Neural progenitor cell (in vitro differentiated cells): ENCODE measurements around the gene CPN2. TPM values are rescaled to one million over a fixed set of nuclear protein-coding genes. Genes with fewer than 3 reads are reported as not detected.

ENCODE experiments used
- DNase-seq: peaks from one replicate; pipeline ENCODE4 v3.0.0-alpha.2; 2016; ENCODE audit warnings: low spot score
- H2AFZ ChIP-seq: fragments of 200-600 bp; sonication (generic); replicated peaks from 2 replicates; pipeline ENCODE4 v1.6.1; 2016; ENCODE audit warnings: antibody characterized with exemption
- H3F3A ChIP-seq: fragments of 200-600 bp; sonication (generic); 2 replicates; pipeline ENCODE4 v1.6.1; 2016; ENCODE audit warnings: antibody characterized with exemption, low read depth
- H3K27ac ChIP-seq: fragments of 200-600 bp; sonication (generic); 2 replicates; pipeline ENCODE4 v1.5.1; 2016; ENCODE audit warnings: mild to moderate bottlenecking
- H3K27me3 ChIP-seq: fragments of 200-600 bp; sonication (generic); 2 replicates; pipeline ENCODE4 v1.6.1; 2016; ENCODE audit warnings: mild to moderate bottlenecking, moderate library complexity
- H3K36me3 ChIP-seq: fragments of 200-600 bp; sonication (generic); 2 replicates; pipeline ENCODE4 v1.5.1; 2016
- H3K4me1 ChIP-seq: fragments of 200-600 bp; sonication (generic); 2 replicates; pipeline ENCODE4 v1.6.1; 2016; ENCODE audit warnings: mixed run types
- H3K4me2 ChIP-seq: fragments of 200-600 bp; sonication (generic); 2 replicates; pipeline ENCODE4 v1.6.1; 2016
- H3K4me3 ChIP-seq: fragments of 200-600 bp; sonication (generic); 2 replicates; pipeline ENCODE4 v1.5.1; 2016
- H3K79me2 ChIP-seq: fragments of 200-600 bp; sonication (generic); 2 replicates; pipeline ENCODE4 v1.6.1; 2016; ENCODE audit warnings: low read depth
- H3K9ac ChIP-seq: fragments of 200-600 bp; sonication (generic); 2 replicates; pipeline ENCODE4 v1.6.1; 2016
- H3K9me3 ChIP-seq: fragments of 200-600 bp; sonication (generic); 2 replicates; pipeline ENCODE4 v1.5.1; 2016; ENCODE audit warnings: low read depth
- H4K20me1 ChIP-seq: fragments of 200-600 bp; sonication (generic); 2 replicates; pipeline ENCODE4 v1.6.1; 2016; ENCODE audit warnings: low read depth
- H3K27ac Mint-ChIP-seq: 3 replicates; pipeline ENCODE4 v1.8.0; 2021; ENCODE audit warnings: mixed read lengths
- H3K27me3 Mint-ChIP-seq: 2 replicates; pipeline ENCODE4 v1.8.0; 2022; ENCODE audit warnings: low read depth, mild to moderate bottlenecking, inconsistent platforms, moderate library complexity, mixed read lengths; ENCODE audit not compliant: insufficient read depth
- H3K36me3 Mint-ChIP-seq: 3 replicates; pipeline ENCODE4 v1.8.0; 2021; ENCODE audit warnings: mixed read lengths
- H3K4me1 Mint-ChIP-seq: 3 replicates; pipeline ENCODE4 v1.8.0; 2021; ENCODE audit warnings: mixed read lengths
- H3K4me3 Mint-ChIP-seq: 3 replicates; pipeline ENCODE4 v1.8.0; 2021; ENCODE audit warnings: mild to moderate bottlenecking, moderate library complexity, mixed read lengths
- H3K9me3 Mint-ChIP-seq: 3 replicates; pipeline ENCODE4 v1.8.0; 2020; ENCODE audit warnings: mixed read lengths
- EZH2 ChIP-seq: fragments of 200-600 bp; sonication (generic); IDR thresholded peaks from 2 replicates; pipeline ENCODE4 v1.6.1; 2017; ENCODE audit warnings: antibody characterized with exemption, mild to moderate bottlenecking, moderate library complexity
- EZH2phosphoT487 ChIP-seq: fragments of 200-600 bp; sonication (generic); IDR thresholded peaks from 2 replicates; pipeline ENCODE4 v1.6.1; 2017; ENCODE audit warnings: antibody characterized with exemption
- total RNA-seq: library from RNA; depleted of rRNA; stranded (reverse); fragments of >200 nt; gene quantifications from 2 replicates; pipeline ENCODE4 v1.2.3, GENCODE V29; 2015; ENCODE audit warnings: low replicate concordance
- TF ChIP-seq, protein P1 (sequence below): fragments of 200-600 bp; sonication (generic); IDR thresholded peaks from 2 replicates; pipeline ENCODE4 v1.5.1; 2017; ENCODE audit warnings: antibody characterized with exemption, mild to moderate bottlenecking

CPN2 gene
- total RNA-seq, 1 donor from 2014 or later, result not detected

DNA sequence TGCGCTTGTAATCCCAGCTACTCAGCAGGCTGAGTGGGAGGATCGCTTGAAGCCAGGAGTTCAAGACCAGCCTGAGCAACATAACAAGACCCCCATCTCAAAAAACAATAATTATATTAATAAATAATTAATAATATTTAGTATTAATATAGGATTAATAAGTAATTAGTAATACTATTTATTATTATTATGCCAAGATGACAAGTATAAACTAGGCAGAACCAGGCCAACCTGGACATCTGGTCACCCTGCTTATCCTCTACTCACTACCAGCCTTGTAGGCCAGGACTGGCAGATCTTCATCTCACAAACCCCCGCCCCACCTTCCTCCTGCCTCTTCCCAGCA, 429 bp downstream of the CPN2 start:
- Mint-ChIP-seq H3K27me3 (peaks cover 19% of the 10 kb centered on the region), H3K27ac (no peak overlapping the region), H3K36me3 (no peaks in the 10 kb centered on the region), H3K4me3 (no peak overlapping the region), H3K9me3 (no peaks in the 10 kb centered on the region), H3K4me1 (peaks cover 6% of the 10 kb centered on the region)
- no peaks in the 10 kb centered on the region for H4K20me1 ChIP-seq
- H3F3A ChIP-seq, result peaks cover 13% of the 10 kb centered on the region
- H3K4me2 ChIP-seq, result no peak overlapping the region
- no peak overlapping the region for H3K9ac ChIP-seq
- H2AFZ ChIP-seq, result no peak overlapping the region
- no peak for TF ChIP-seq EZH2
- TF ChIP-seq, protein P1, sequence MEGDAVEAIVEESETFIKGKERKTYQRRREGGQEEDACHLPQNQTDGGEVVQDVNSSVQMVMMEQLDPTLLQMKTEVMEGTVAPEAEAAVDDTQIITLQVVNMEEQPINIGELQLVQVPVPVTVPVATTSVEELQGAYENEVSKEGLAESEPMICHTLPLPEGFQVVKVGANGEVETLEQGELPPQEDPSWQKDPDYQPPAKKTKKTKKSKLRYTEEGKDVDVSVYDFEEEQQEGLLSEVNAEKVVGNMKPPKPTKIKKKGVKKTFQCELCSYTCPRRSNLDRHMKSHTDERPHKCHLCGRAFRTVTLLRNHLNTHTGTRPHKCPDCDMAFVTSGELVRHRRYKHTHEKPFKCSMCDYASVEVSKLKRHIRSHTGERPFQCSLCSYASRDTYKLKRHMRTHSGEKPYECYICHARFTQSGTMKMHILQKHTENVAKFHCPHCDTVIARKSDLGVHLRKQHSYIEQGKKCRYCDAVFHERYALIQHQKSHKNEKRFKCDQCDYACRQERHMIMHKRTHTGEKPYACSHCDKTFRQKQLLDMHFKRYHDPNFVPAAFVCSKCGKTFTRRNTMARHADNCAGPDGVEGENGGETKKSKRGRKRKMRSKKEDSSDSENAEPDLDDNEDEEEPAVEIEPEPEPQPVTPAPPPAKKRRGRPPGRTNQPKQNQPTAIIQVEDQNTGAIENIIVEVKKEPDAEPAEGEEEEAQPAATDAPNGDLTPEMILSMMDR, result no peak
- no peak for TF ChIP-seq EZH2phosphoT487
- no peaks in the 10 kb centered on the region for H3K9me3 ChIP-seq
- H3K79me2 ChIP-seq, result no peaks in the 10 kb centered on the region
- no peak overlapping the region for H3K4me3 ChIP-seq
- H3K27ac ChIP-seq, result no peak overlapping the region
- no peaks in the 10 kb centered on the region for H3K27me3 ChIP-seq
- no peak for DNase-seq
- no peaks in the 10 kb centered on the region for H3K36me3 ChIP-seq
- H3K4me1 ChIP-seq, result peaks cover 6% of the 10 kb centered on the region

DNA sequence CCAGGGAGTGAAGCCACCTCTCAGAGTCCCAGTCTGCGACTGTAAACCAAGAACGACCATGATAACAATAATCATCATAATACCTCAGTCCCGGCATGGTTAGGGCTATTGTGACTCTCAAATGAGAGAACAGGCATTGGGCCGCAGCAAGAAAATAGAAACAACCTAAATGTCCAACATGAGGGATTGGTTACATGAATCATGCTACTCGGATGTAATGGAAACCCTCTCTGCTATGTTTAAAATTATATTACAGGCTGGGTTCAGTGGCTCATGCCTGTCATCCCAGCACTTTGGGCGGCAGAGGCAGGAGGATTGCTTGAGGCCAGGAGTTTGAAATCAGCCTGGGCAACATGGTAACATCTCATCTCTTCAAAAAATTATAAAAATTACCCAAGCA, 2.8 kb downstream of the CPN2 start:
- Histone ChIP-seq H3K27ac (no peak overlapping the region), H3K4me2 (no peak overlapping the region), H3K27me3 (peaks cover 5% of the 10 kb centered on the region), H4K20me1 (no peaks in the 10 kb centered on the region), H3K9me3 (no peaks in the 10 kb centered on the region), H2AFZ (no peak overlapping the region), H3K4me1 (peaks cover 6% of the 10 kb centered on the region), H3K9ac (no peak overlapping the region), H3K36me3 (no peaks in the 10 kb centered on the region), H3F3A (peaks cover 13% of the 10 kb centered on the region), H3K4me3 (no peak overlapping the region), H3K79me2 (no peaks in the 10 kb centered on the region)
- peaks cover 22% of the 10 kb centered on the region for H3K27me3 Mint-ChIP-seq
- peaks cover 6% of the 10 kb centered on the region for H3K4me1 Mint-ChIP-seq
- H3K4me3 Mint-ChIP-seq, result no peak overlapping the region
- TF ChIP-seq, protein P1, result no peak
- DNase-seq, result no peak
- no peak overlapping the region for H3K27ac Mint-ChIP-seq
- H3K36me3 Mint-ChIP-seq, result no peaks in the 10 kb centered on the region
- H3K9me3 Mint-ChIP-seq, result no peaks in the 10 kb centered on the region

DNA sequence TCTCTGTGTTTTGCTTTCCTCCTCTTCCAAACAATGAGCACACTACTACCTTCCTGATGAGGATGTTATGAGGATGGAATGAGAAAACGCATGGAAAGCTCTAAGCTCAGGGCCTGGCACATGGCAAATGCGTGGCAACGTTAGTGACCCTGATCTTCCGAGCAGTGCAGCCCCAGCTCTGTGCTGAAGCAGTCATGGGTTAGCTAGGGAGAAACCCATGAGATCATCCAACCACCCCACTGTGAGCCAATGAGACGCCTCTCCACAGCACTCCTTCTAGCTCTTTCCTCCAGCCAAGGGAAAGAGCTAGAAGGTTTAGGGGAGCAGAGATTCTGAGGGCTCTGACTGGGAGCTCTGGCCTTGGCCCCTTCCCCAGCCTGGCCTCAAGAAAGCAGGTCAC, 4.5 kb downstream of the CPN2 start:
- Histone ChIP-seq H2AFZ (no peak overlapping the region), H3K4me1 (peaks cover 5% of the 10 kb centered on the region), H3K4me3 (no peak overlapping the region), H3K9me3 (no peaks in the 10 kb centered on the region), H3K27me3 (peaks cover 22% of the 10 kb centered on the region), H3K9ac (no peak overlapping the region), H3F3A (peaks cover 12% of the 10 kb centered on the region), H4K20me1 (no peaks in the 10 kb centered on the region), H3K79me2 (no peaks in the 10 kb centered on the region), H3K27ac (no peak overlapping the region), H3K4me2 (no peak overlapping the region), H3K36me3 (no peaks in the 10 kb centered on the region)
- Mint-ChIP-seq H3K36me3 (no peaks in the 10 kb centered on the region), H3K9me3 (no peaks in the 10 kb centered on the region), H3K4me1 (peaks cover 6% of the 10 kb centered on the region), H3K27me3 (peaks cover 24% of the 10 kb centered on the region), H3K27ac (peak overlapping the region; percentile 38), H3K4me3 (peak overlapping the region; percentile 24)
- no peak for TF ChIP-seq EZH2phosphoT487
- no peak for TF ChIP-seq EZH2
- TF ChIP-seq, protein P1, result no peak
- no peak for DNase-seq

DNA sequence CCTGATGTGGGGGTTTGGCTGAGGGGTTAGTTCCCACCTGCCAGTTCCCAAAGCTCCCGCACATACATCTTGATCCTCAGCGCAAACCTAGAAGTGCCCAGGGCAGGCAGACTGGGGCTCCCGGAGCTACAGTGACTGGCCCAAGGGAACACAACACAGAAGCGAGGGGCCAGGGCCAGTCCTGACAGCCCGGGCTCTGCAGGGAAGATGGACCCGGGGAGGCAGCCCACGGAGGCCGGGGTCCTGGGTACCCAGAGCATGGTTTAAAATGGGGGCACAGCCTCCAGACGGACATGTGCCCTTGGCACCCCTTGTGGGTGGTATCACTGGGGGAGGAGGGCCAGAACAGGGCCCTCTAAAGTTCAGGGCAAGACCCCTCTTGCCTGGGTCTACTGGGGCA, 5.1 kb downstream of the CPN2 start:
- H3K36me3 ChIP-seq, result no peaks in the 10 kb centered on the region
- Mint-ChIP-seq H3K36me3 (no peaks in the 10 kb centered on the region), H3K27me3 (peaks cover 24% of the 10 kb centered on the region), H3K4me1 (peaks cover 6% of the 10 kb centered on the region), H3K27ac (peak overlapping the region; percentile 29), H3K9me3 (no peaks in the 10 kb centered on the region), H3K4me3 (no peak overlapping the region)
- no peak overlapping the region for H3K4me2 ChIP-seq
- no peaks in the 10 kb centered on the region for H4K20me1 ChIP-seq
- H2AFZ ChIP-seq, result no peak overlapping the region
- DNase-seq, result no peak
- H3K4me1 ChIP-seq, result no peaks in the 10 kb centered on the region
- TF ChIP-seq, protein P1, result no peak
- TF ChIP-seq EZH2phosphoT487 (no peak), EZH2 (no peak)
- no peak overlapping the region for H3K27ac ChIP-seq
- H3K9ac ChIP-seq, result no peak overlapping the region
- H3K27me3 ChIP-seq, result peaks cover 23% of the 10 kb centered on the region
- no peaks in the 10 kb centered on the region for H3K9me3 ChIP-seq
- H3F3A ChIP-seq, result peaks cover 10% of the 10 kb centered on the region
- no peak overlapping the region for H3K4me3 ChIP-seq
- no peaks in the 10 kb centered on the region for H3K79me2 ChIP-seq
